HepG2 (cell line): ENCODE measurements around the gene CPSF4. TPM values are rescaled to one million over a fixed set of nuclear protein-coding genes. Genes with fewer than 3 reads are reported as not detected.

Experiments
- AHR ChIP-seq: IDR thresholded peaks from 2 replicates; pipeline ENCODE4 v1.6.1; 2018; ENCODE audit warnings: missing genetic modification reagents, missing compliant biosample characterization
- ARID2 ChIP-seq: sonication (generic); formaldehyde crosslinking; IDR thresholded peaks from 2 replicates; pipeline ENCODE4 v1.8.1; 2022; ENCODE audit warnings: mild to moderate bottlenecking, missing genetic modification reagents, borderline replicate concordance
- FOXP4 ChIP-seq: sonication (generic); formaldehyde crosslinking; IDR thresholded peaks from 2 replicates; pipeline ENCODE4 v1.4.0; 2020; ENCODE audit warnings: missing genetic modification reagents
- GFI1 ChIP-seq: sonication (generic); formaldehyde crosslinking; IDR thresholded peaks from 2 replicates; pipeline ENCODE4 v1.5.0; 2020; ENCODE audit warnings: missing genetic modification reagents, mild to moderate bottlenecking, borderline replicate concordance
- HNF4G ChIP-seq, 2 experiments: sonication (generic) in 1 of 2; formaldehyde crosslinking in 1 of 2; IDR thresholded peaks; 2 replicates each; pipeline versions ENCODE4 v1.4.0 to v1.6.1; 2011 to 2020; ENCODE audit warnings: borderline replicate concordance in 2 of 2, low read depth in 2 of 2, mild to moderate bottlenecking in 2 of 2, low read length in 1 of 2, missing genetic modification reagents in 1 of 2, moderate library complexity in 1 of 2
- IKZF1 ChIP-seq: fragments of 450-650 bp; IDR thresholded peaks from 2 replicates; pipeline ENCODE4 v1.7.1; 2016
- MAFK ChIP-seq, 2 experiments: IDR thresholded peaks in 1 of 2; conservative IDR thresholded peaks in 1 of 2; 2 replicates each; pipeline ENCODE4 v1.6.1; 2011; ENCODE audit warnings: improper control_type of control experiment in 2 of 2, low read length in 2 of 2
- MIER3 ChIP-seq: IDR thresholded peaks from 2 replicates; pipeline ENCODE4 v1.6.1; 2016; ENCODE audit warnings: missing compliant biosample characterization, borderline replicate concordance
- MXD3 ChIP-seq: IDR thresholded peaks from 2 replicates; pipeline ENCODE4 v1.6.1; 2016; ENCODE audit warnings: mild to moderate bottlenecking, missing biosample characterization, missing genetic modification reagents
- PCBP1 ChIP-seq: fragments of 200-400 bp; formaldehyde crosslinking; IDR thresholded peaks from 2 replicates; pipeline ENCODE4 v1.6.1; 2017; ENCODE audit warnings: mild to moderate bottlenecking, low read depth, low read length, borderline replicate concordance
- PLRG1 ChIP-seq: fragments of 450-650 bp; conservative IDR thresholded peaks from 2 replicates; pipeline ENCODE4 v1.6.1; 2016
- RAD21 ChIP-seq: fragments of 450-650 bp; formaldehyde crosslinking; IDR thresholded peaks from 2 replicates; pipeline ENCODE4 v1.5.0; 2020; ENCODE audit warnings: mild to moderate bottlenecking
- RAD51 ChIP-seq: fragments of 450-650 bp; IDR thresholded peaks from 2 replicates; pipeline ENCODE4 v1.6.1; 2016; ENCODE audit warnings: borderline replicate concordance
- RBAK ChIP-seq: sonication (generic); formaldehyde crosslinking; IDR thresholded peaks from 2 replicates; pipeline ENCODE4 v1.5.1; 2020; ENCODE audit warnings: mild to moderate bottlenecking, missing genetic modification reagents
- REPIN1 ChIP-seq: sonication (generic); formaldehyde crosslinking; IDR thresholded peaks from 2 replicates; pipeline ENCODE4 v1.8.0; 2022; ENCODE audit warnings: missing genetic modification reagents, low read depth, mild to moderate bottlenecking, borderline replicate concordance
- ZBTB46 ChIP-seq: sonication (generic); formaldehyde crosslinking; IDR thresholded peaks from 2 replicates; pipeline ENCODE4 v1.4.0; 2020; ENCODE audit warnings: mild to moderate bottlenecking, missing genetic modification reagents, borderline replicate concordance
- ZNF350 ChIP-seq: sonication (generic); formaldehyde crosslinking; IDR thresholded peaks from 2 replicates; pipeline ENCODE4 v1.4.0; 2020; ENCODE audit warnings: mild to moderate bottlenecking, low read depth, missing genetic modification reagents, borderline replicate concordance
- ZNF44 ChIP-seq: sonication (generic); formaldehyde crosslinking; IDR thresholded peaks from 2 replicates; pipeline ENCODE4 v1.5.1; 2020; ENCODE audit warnings: mild to moderate bottlenecking, missing genetic modification reagents
- ZNF468 ChIP-seq: sonication (generic); formaldehyde crosslinking; IDR thresholded peaks from 2 replicates; pipeline ENCODE4 v1.8.0; 2022; ENCODE audit warnings: mild to moderate bottlenecking, moderate library complexity, missing genetic modification reagents
- ZNF572 ChIP-seq: sonication (generic); formaldehyde crosslinking; IDR thresholded peaks from 2 replicates; pipeline ENCODE4 v1.5.1; 2020; ENCODE audit warnings: mild to moderate bottlenecking, missing genetic modification reagents
- ZSCAN31 ChIP-seq: sonication (generic); formaldehyde crosslinking; IDR thresholded peaks from 2 replicates; pipeline ENCODE4 v1.5.0; 2020; ENCODE audit warnings: low read depth, mild to moderate bottlenecking, missing genetic modification reagents
- polyA plus RNA-seq, 8 experiments: library from polyadenylated mRNA; depleted of rRNA in 3 of 8; stranded (reverse) in 7 of 8; unstranded in 1 of 8; fragments of >200 nt; fragmentation: Illumina TruSeq in 4 of 8; extraction: Trizol in 4 of 8; gene quantifications; 2 replicates each; pipeline versions ENCODE4 v1.2.1 to v1.2.3, GENCODE V29; 2011 to 2016; ENCODE audit warnings: low read depth in 4 of 8, missing spikeins in 1 of 8, mixed read lengths in 1 of 8; ENCODE audit not compliant: insufficient read depth in 1 of 8
- total RNA-seq, 5 experiments: library from RNA; depleted of rRNA; stranded (reverse); fragments of >200 nt; fragmentation: Illumina TruSeq; extraction: Trizol; gene quantifications; 2 replicates each; pipeline ENCODE4 v1.2.3, GENCODE V29; 2016; ENCODE audit warnings: low read depth in 1 of 5
- TF ChIP-seq, protein P1 (sequence below): sonication (generic); formaldehyde crosslinking; IDR thresholded peaks from 2 replicates; pipeline ENCODE4 v1.4.0; 2020; ENCODE audit warnings: missing genetic modification reagents
- TF ChIP-seq, protein P2 (sequence below): sonication (generic); formaldehyde crosslinking; IDR thresholded peaks from 2 replicates; pipeline ENCODE4 v1.4.0; 2020; ENCODE audit warnings: mild to moderate bottlenecking, missing genetic modification reagents

The CPSF4 gene
- total and polyA plus RNA-seq, 2 of the 13 experiments (the other 11 are each of a cell fraction or from before 2014, with no cell fraction given) = 34.1 to 49.6 TPM

- TF ChIP-seq PLRG1 = no peak
- TF ChIP-seq, protein P1, sequence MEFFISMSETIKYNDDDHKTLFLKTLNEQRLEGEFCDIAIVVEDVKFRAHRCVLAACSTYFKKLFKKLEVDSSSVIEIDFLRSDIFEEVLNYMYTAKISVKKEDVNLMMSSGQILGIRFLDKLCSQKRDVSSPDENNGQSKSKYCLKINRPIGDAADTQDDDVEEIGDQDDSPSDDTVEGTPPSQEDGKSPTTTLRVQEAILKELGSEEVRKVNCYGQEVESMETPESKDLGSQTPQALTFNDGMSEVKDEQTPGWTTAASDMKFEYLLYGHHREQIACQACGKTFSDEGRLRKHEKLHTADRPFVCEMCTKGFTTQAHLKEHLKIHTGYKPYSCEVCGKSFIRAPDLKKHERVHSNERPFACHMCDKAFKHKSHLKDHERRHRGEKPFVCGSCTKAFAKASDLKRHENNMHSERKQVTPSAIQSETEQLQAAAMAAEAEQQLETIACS (CRISPR knock-in tag) = no peak
- 0 out of 2 replicates have a peak, but pooled peaks have one; percentile 68 for TF ChIP-seq AHR (CRISPR knock-in tag)
- no peak; the same call in 1 of the 2 replicates for TF ChIP-seq HNF4G (IDR thresholded peaks at IDR 0.05; ENCODE audit: borderline replicate concordance, low read depth, low read length)
- no peak; the same call in 1 of the 2 replicates for TF ChIP-seq HNF4G (CRISPR knock-in tag; IDR thresholded peaks at IDR 0.05; ENCODE audit: borderline replicate concordance, low read depth)
- peak; percentile 80; the same call in 1 of the 2 replicates for TF ChIP-seq GFI1 (CRISPR knock-in tag)
- TF ChIP-seq RAD51 = no peak
- TF ChIP-seq RAD21 (CRISPR knock-in tag) = no peak
- no peak for TF ChIP-seq ZBTB46 (CRISPR knock-in tag)
- TF ChIP-seq, protein P2, sequence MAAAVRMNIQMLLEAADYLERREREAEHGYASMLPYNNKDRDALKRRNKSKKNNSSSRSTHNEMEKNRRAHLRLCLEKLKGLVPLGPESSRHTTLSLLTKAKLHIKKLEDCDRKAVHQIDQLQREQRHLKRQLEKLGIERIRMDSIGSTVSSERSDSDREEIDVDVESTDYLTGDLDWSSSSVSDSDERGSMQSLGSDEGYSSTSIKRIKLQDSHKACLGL (CRISPR knock-in tag) = peak; percentile 87
- peak; percentile 8; the same call in 1 of the 2 replicates for TF ChIP-seq FOXP4 (CRISPR knock-in tag)
- peak; percentile 90 for TF ChIP-seq REPIN1 (CRISPR knock-in tag)
- 0 out of 2 replicates have a peak, but pooled peaks have one; percentile 18 for TF ChIP-seq ARID2 (CRISPR knock-in tag)
- no peak for TF ChIP-seq ZNF468 (CRISPR knock-in tag)
- TF ChIP-seq ZNF572 (CRISPR knock-in tag) = no peak
- peak; percentile 92 for TF ChIP-seq ZSCAN31 (CRISPR knock-in tag)
- TF ChIP-seq PCBP1 = no peak
- no peak for TF ChIP-seq IKZF1
- TF ChIP-seq MXD3 = peak; percentile 48; the same call in 1 of the 2 replicates
- TF ChIP-seq RBAK (CRISPR knock-in tag) = no peak
- TF ChIP-seq ZNF350 = peak; percentile 52
- TF ChIP-seq ZNF44 (CRISPR knock-in tag) = no peak
- TF ChIP-seq MIER3 = peak; percentile 66; the same call in 1 of the 2 replicates
- TF ChIP-seq MAFK (conservative IDR thresholded peaks at IDR 0.05 in 1 of 2, IDR thresholded peaks at IDR 0.05 in 1 of 2; ENCODE audit: low read length in 2 of 2) = peak in 1 of 2 experiments; percentile 20; a peak in 1 of 4 replicates
These were observed at the start of gene CPSF4, which contains the start of gene PTCD1 (continued) for GRCh38 chr7:99438573-99439480.
